ENCODE results near the gene ETV3. TPM values are rescaled to one million over a fixed set of nuclear protein-coding genes. Genes with fewer than 3 reads are reported as not detected.

ETV3 gene
- total and polyA plus RNA-seq, 2 of the 13 experiments (the other 11 are each of a cell fraction or from before 2014, with no cell fraction given): 4.2 to 5.8 TPM

GRCh38 chr1:157095551-157095950 lies 42.6 kb downstream of the ETV3 start:
- 20% methylated on average over 2 of the region's 2 CpGs for WGBS (ENCODE audit: low lambda C conversion rate)
- H3K9ac ChIP-seq (ENCODE audit: insufficient read depth, low read depth, low read length): no peak overlapping the region
- H3K4me2 ChIP-seq (ENCODE audit: low read depth, low read length): no peak overlapping the region
- H3K27me3 ChIP-seq (ENCODE audit: control insufficient read depth in 1 of 2, insufficient read depth in 2 of 2, low read length in 2 of 2): peaks cover 0 to 18% of the 10 kb centered on the region in 2 experiments; a peak in 4 of 5 replicates
- no peak for DNase-seq (ENCODE audit: low spot score)
- TF ChIP-seq THAP9 (CRISPR knock-in tag; IDR thresholded peaks at IDR 0.05; ENCODE audit: borderline replicate concordance): no peak
- no peak for TF ChIP-seq YEATS4 (CRISPR knock-in tag; IDR thresholded peaks at IDR 0.05; ENCODE audit: borderline replicate concordance)
- no peak overlapping the region for H3K27ac ChIP-seq (ENCODE audit: extremely low read length, insufficient read depth, low read length)
- in situ Hi-C loops (cut with HindIII; ENCODE audit: extremely low pct_ligation_motif_present, low pct_unique_long_range_greater_than_20kb): no loop called here
- H4K20me1 ChIP-seq (ENCODE audit: insufficient read depth, low read length): no peaks in the 10 kb centered on the region
- H3K36me3 ChIP-seq (replicated peaks in 1 of 2; ENCODE audit: control insufficient read depth in 1 of 2, insufficient read depth in 2 of 2, low read length in 2 of 2): no peaks in the 10 kb centered on the region
- CTCF ChIA-PET (ENCODE audit: low intra/inter-chr PET ratio, low total read pairs): no interaction called here
- no peak overlapping the region for H3K4me3 ChIP-seq (replicated peaks in 1 of 3; ENCODE audit: insufficient read depth in 1 of 3, low read depth in 2 of 3, low read length in 3 of 3)
- H3K4me1 ChIP-seq (ENCODE audit: insufficient read depth, low read length): no peaks in the 10 kb centered on the region
- no peaks in the 10 kb centered on the region for H3K79me2 ChIP-seq (ENCODE audit: insufficient read depth, low read length)
- intact Hi-C loops (cut with micrococcal nuclease; ENCODE audit: unreplicated experiment): loop anchor here (10.0 kb wide), 1 partner anchor 891 kb away; no protein-coding TSS in a partner anchor
- no peak overlapping the region for H2AFZ ChIP-seq (ENCODE audit: low read length)
- no peak for ATAC-seq
- no peaks in the 10 kb centered on the region for H3K9me3 ChIP-seq (ENCODE audit: low read length)
- no TSS peak for BruUV-seq (replicated peaks)
- no peak for FAIRE-seq
- POLR2A ChIA-PET: no interaction called here

- no peak overlapping the region for H3K4me3 ChIP-seq (replicated peaks in 1 of 3; ENCODE audit: insufficient read depth in 1 of 3, low read depth in 2 of 3, low read length in 3 of 3)
- WGBS (ENCODE audit: low lambda C conversion rate): 46% methylated on average over 4 of the region's 4 CpGs
- ATAC-seq: no peak
- in situ Hi-C loops (cut with HindIII; ENCODE audit: extremely low pct_ligation_motif_present, low pct_unique_long_range_greater_than_20kb): no loop called here
- no peak overlapping the region for H3K9ac ChIP-seq (ENCODE audit: insufficient read depth, low read depth, low read length)
- no peaks in the 10 kb centered on the region for H4K20me1 ChIP-seq (ENCODE audit: insufficient read depth, low read length)
- ChIA-PET POLR2A (no interaction called here), CTCF (ENCODE audit: low intra/inter-chr PET ratio, low total read pairs) (no interaction called here)
- H3K79me2 ChIP-seq (ENCODE audit: insufficient read depth, low read length): no peaks in the 10 kb centered on the region
- no peak overlapping the region for H3K4me2 ChIP-seq (ENCODE audit: low read depth, low read length)
- no peak overlapping the region for H3K27ac ChIP-seq (ENCODE audit: extremely low read length, insufficient read depth, low read length)
- H3K9me3 ChIP-seq (ENCODE audit: low read length): no peaks in the 10 kb centered on the region
- DNase-seq (ENCODE audit: low spot score): no peak
- intact Hi-C loops (cut with micrococcal nuclease; ENCODE audit: unreplicated experiment): loop anchor here (10.0 kb wide), 1 partner anchor 890 kb away; no protein-coding TSS in a partner anchor
- no peaks in the 10 kb centered on the region for H3K4me1 ChIP-seq (ENCODE audit: insufficient read depth, low read length)
- H3K27me3 ChIP-seq (ENCODE audit: control insufficient read depth in 1 of 2, insufficient read depth in 2 of 2, low read length in 2 of 2): peaks cover 0 to 22% of the 10 kb centered on the region in 2 experiments; a peak in 4 of 5 replicates
- H2AFZ ChIP-seq (ENCODE audit: low read length): no peak overlapping the region
- H3K36me3 ChIP-seq (replicated peaks in 1 of 2; ENCODE audit: control insufficient read depth in 1 of 2, insufficient read depth in 2 of 2, low read length in 2 of 2): no peaks in the 10 kb centered on the region
- FAIRE-seq: no peak
- BruUV-seq (replicated peaks): no TSS peak
- TF ChIP-seq ZNF703 (CRISPR knock-in tag; IDR thresholded peaks at IDR 0.05; ENCODE audit: borderline replicate concordance) (no peak), SNAI1 (CRISPR knock-in tag; IDR thresholded peaks at IDR 0.05; ENCODE audit: borderline replicate concordance) (no peak), HBP1 (CRISPR knock-in tag; IDR thresholded peaks at IDR 0.05; ENCODE audit: low read depth) (no peak), BHLHE40 (IDR thresholded peaks at IDR 0.05; ENCODE audit: low read length) (no peak), JUNB (CRISPR knock-in tag; IDR thresholded peaks at IDR 0.05; ENCODE audit: borderline replicate concordance) (no peak), ATF2 (CRISPR knock-in tag; IDR thresholded peaks at IDR 0.05) (no peak), CCDC6 (CRISPR knock-in tag; IDR thresholded peaks at IDR 0.05) (no peak), JARID2 (CRISPR knock-in tag; IDR thresholded peaks at IDR 0.05; ENCODE audit: insufficient replicate concordance) (no peak), GLMP (CRISPR knock-in tag; IDR thresholded peaks at IDR 0.05; ENCODE audit: borderline replicate concordance) (no peak)
Observed at GRCh38 chr1:157095091-157095490, 43.1 kb downstream of the ETV3 start.
